GM18520 (cell line): ENCODE measurements around the gene TUG1.

ENCODE experiments used
- ATAC-seq: cut with Tn5 transposase; IDR thresholded peaks from one replicate; pipeline ENCODE4 v1.9.1; 2021; ENCODE audit not compliant: unreplicated experiment

Gene TUG1

DNA sequence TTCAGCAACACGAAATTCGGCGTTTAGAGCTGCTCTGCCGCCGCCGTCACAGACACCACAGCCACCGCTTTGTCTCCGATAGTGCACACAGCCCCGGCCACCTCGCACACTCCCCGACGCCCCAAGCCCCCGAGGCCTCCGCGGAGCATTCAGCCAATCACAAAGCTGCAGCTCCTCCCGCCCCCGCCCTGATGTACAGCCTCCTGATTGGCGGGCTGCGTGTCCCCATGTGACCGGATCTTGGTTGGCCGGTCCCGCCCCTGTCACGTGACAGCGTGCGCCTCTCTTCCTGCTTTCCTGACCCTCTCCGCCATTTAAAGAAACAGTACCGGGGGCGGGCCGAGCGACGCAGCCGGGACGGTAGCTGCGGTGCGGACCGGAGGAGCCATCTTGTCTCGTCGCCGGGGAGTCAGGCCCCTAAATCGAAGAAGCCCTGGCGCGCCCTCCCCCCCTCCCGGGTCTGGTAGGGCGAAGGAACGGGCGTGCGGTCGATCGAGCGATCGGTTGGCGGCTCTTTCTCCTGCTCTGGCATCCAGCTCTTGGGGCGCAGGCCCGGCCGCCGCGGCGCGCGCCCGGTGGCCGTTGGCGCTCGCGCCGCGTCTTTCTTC lies at the start of gene TUG1:
TUG1 (plus strand) TSS at position 342 of the 608 bp plus-strand sequence.
- peak; percentile 78 for ATAC-seq

DNA sequence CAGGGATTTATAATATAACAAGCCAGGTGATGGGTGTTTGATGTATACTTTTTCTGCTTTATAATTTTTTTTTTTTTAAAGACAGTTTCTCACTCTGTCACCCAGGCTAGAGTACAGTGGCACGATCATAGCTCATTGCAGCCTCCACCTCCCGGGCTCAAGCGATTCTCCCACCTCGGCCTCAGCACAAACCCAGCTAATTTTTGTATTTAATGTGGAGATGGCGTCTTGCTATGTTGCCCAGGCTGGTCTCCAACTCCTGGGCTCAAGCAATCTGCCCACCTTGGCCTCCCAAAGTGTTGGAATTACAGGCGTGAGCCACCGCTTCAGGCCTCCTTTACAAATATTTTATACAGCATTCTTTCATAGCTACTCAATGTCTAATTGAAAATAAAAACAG lies 49.1 kb upstream of the TUG1 start:
- ATAC-seq: no peak

GRCh38 chr22:30920407-30920806 lies 48.7 kb upstream of the TUG1 start:
- ATAC-seq: no peak

DNA sequence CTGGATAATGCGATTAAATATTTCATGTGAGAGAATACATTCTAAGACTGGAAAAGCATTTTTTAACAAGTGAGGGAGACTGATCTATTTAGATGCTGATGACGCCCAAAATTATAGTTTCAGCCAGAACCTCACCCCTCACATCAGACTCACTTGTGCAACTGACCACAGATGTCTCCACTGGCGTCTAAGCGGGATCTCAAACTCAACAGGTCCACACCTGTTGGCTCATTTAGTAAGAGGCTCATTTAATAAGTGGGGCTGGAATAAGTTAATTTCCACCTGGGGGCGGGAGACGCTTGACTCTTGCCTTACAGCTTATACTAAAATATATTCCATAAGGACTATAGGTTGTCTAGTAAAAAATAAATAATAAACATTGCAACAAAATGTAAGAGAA lies 48.0 kb upstream of the TUG1 start:
- ATAC-seq: no peak

DNA sequence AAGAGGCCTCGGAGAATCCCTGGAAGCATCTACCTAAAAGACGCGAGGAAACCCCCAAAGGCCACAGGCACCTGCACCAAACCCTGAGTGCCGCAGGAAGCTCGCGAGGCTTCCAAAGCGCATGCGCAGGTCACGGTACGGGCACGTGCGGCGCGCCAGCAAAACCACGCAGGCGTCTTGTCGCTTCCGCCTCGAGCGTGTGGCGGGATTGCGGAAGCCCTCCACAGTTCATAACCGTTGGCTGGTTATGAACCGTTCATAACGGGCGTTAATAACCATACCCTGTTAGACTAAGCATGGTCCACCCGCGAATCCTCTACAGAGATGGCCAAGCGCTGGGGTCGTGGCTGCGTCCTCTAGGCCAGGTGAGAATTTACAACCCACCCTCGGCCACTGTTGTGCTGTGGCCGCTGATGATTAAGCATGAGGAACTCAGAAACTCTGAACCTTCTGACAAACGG lies 46.9 kb upstream of the TUG1 start:
- peak; percentile 58 for ATAC-seq

GRCh38 chr22:30923168-30923900 lies 45.7 kb upstream of the TUG1 start:
- no peak for ATAC-seq

- no peak for ATAC-seq
These were observed 43.4 kb upstream of the TUG1 start for GRCh38 chr22:30925667-30926066.

- ATAC-seq: no peak
These were observed 42.4 kb upstream of the TUG1 start for GRCh38 chr22:30926706-30927105.

DNA sequence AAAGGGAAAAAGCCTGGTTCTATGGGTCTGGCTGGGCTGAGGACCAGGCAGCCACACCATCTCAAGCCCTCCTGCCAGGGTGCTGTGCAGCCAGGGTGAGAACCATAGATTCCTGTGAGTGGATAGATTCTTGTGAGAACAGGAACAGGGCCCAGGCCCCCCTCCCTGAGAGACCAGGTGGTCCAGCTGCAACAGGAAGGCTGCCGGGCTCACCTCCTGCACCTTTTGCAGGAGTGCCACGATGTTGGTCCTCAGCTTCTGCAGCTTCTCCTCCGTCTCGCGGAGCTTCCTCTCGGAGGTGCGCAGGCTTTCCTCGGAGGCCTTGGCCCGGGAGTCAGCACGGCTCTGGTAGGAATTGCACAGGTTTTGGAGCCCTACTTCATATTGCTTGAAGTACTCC lies 41.3 kb upstream of the TUG1 start:
- no peak for ATAC-seq

- ATAC-seq: no peak
These were observed 40.7 kb upstream of the TUG1 start for GRCh38 chr22:30928401-30928800.

DNA sequence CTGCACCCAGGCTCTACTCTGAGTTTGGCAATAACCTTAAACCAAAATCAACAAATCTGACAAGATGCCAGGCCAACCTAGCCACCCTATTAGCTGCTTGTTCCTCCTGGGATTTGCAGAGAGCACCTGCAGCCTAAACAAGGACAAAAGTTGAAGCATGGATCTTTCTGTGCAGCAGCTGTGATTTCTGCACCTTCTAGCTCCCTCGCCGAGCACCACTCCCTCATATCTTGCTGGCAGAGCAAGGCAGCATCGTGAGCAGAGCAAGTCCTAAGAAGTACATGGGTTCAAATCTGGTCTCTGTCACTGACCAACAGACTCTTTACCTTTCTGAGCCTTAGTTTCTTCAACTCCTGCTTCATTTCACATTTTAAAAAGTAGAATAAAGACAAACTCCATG lies 38.8 kb upstream of the TUG1 start:
- ATAC-seq: no peak

- no peak for ATAC-seq
These were observed 37.3 kb upstream of the TUG1 start for GRCh38 chr22:30931541-30932300.

GRCh38 chr22:30932661-30933060 lies 36.4 kb upstream of the TUG1 start:
- ATAC-seq: no peak

- no peak for ATAC-seq
These were observed 35.6 kb upstream of the TUG1 start for GRCh38 chr22:30933457-30933856.

DNA sequence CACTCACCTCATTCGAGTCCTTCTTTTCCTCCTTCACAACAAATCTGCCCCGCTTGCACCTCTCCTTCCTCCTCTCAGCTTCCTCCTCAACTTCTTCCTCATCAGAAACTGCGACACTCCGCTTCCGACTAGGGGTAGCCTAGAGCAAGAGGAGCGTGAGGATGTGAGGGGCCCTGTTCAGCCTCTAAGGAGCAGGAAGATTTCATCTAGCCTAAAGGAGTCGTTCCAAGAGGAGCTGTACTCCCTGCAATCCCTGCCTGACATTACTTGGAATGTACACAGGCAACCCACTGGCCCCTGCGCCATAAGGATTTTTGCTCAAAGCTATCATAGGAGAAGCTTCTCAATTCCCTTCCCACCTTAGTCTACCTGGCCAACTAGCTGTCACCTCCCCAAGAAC lies 35.0 kb upstream of the TUG1 start:
- no peak for ATAC-seq

DNA sequence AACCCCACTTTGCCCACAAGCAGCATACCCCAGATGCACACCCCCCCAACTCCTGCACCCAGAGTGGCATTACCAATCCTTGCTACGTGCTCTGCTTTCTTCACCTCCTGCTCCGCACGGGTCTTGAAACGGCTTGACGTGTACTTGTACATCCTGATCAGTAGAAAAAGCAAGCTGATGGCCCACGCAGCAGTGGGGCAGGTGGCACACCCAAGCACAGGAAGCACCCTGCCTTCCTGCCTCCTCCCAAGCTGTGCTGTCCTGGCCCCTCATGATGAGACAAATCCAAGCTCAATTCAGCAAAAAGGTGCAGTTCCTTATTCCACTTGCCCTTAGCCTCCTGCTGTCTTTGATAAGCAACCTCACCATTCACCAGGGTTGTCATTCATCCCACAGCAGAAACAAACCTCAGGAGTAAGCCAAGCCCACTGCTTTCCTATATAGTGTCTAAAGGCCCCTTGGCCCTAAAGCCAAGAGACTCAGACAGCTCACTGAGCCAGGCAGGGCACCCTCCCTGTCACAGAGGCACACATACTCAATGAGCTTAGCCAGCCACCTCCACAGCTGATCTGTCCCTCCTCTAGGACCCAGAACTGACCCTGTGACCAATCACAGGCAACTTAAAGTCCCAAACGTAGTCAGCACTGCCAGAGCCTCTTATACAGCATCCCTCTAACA lies 28.2 kb upstream of the TUG1 start:
- ATAC-seq: no peak

- ATAC-seq: no peak
These were observed 27.7 kb upstream of the TUG1 start for GRCh38 chr22:30941363-30941740.

DNA sequence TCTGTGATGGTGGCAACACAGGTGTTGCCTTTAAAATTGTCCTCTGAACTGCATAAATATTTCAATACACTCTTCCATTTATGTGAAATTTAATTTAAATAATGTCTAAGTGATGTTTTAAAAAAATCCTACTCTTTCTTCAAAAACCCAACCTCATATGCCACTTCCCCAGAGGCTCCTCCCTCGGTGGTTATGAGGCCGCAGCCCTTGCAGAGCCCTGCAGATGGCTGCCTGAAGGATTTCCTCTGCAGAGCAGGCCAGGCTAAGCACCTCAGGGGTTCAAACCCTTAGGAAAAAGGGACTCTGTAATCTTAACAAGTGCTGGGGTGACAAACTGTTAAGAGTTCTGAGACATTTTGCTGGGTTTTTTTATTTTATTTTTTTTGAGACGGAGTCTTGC lies 25.7 kb upstream of the TUG1 start:
- ATAC-seq: no peak

GRCh38 chr22:30944986-30945385 lies 24.1 kb upstream of the TUG1 start:
- no peak for ATAC-seq

- ATAC-seq: no peak
These were observed 23.4 kb upstream of the TUG1 start for GRCh38 chr22:30945653-30946052.

DNA sequence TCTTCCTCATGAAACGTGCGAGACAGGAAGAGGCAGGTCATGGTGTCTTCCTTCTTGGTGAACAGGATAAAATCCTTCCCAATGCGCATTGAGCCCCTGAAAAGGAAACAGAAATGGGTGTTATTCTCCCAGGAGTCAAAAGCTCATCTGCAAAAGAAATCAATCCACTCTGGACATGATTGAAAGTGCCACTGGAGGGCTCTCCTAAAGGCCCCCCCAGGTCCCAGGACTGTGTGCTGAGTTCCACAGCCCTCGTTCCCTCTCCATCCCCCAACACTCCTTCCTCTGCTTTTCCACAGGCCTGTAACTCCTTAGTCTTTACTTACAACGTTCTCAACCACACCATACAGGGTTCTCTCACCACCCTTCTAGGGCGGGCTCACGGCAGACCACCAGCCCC lies 22.7 kb upstream of the TUG1 start:
- no peak for ATAC-seq
